Activated naive CD4-positive, alpha-beta T cell treated with anti-CD3 and anti-CD28 coated beads for 36 hours (primary cell): ENCODE results near the gene UBE2F. TPM values are rescaled to one million over a fixed set of nuclear protein-coding genes. Genes with fewer than 3 reads are reported as not detected.
"Not testable (repeated sequence)": the region's sequence is repeated elsewhere in the genome, so short reads cannot be mapped to it uniquely, and the experiment has no call there.

Experiments used
- CTCF ChIA-PET: fragments of 350-600 bp; sonication (Branson Sonifier 250); formaldehyde crosslinking; loops from one replicate; lab custom pipeline; 2021; ENCODE audit warnings: antibody characterized with exemption; lab: Charles Lee
- DNase-seq: peaks from one replicate; pipeline ENCODE4 v3.0.0-alpha.2; 2020
- H3K27ac Mint-ChIP-seq: one replicate; pipeline ENCODE4 v1.8.0; 2021; ENCODE audit warnings: mild to moderate bottlenecking, mixed read lengths
- H3K27me3 Mint-ChIP-seq: one replicate; pipeline ENCODE4 v1.8.0; 2021; ENCODE audit warnings: low read depth, mixed read lengths
- H3K36me3 Mint-ChIP-seq: one replicate; pipeline ENCODE4 v1.8.0; 2021; ENCODE audit warnings: low read depth, mixed read lengths
- H3K4me1 Mint-ChIP-seq: one replicate; pipeline ENCODE4 v1.8.0; 2021; ENCODE audit warnings: low read depth, mixed read lengths
- H3K4me3 Mint-ChIP-seq: one replicate; pipeline ENCODE4 v1.8.0; 2021; ENCODE audit warnings: mild to moderate bottlenecking, moderate library complexity, mixed read lengths
- H3K9me3 Mint-ChIP-seq: one replicate; pipeline ENCODE4 v1.8.0; 2021; ENCODE audit warnings: mixed read lengths
- intact Hi-C: fragments of 100-400 bp; cut with micrococcal nuclease; formaldehyde crosslinking; loops from one replicate; pipeline ENCODE4 v1.15.1; 2023
- total RNA-seq, 2 experiments: library from RNA; stranded (reverse); gene quantifications; one replicate each; pipeline ENCODE4 v1.2.3, GENCODE V29; 2021

The UBE2F gene
- total RNA-seq, 2 experiments from 2014 or later, result 43.4 to 45.5 TPM

DNA sequence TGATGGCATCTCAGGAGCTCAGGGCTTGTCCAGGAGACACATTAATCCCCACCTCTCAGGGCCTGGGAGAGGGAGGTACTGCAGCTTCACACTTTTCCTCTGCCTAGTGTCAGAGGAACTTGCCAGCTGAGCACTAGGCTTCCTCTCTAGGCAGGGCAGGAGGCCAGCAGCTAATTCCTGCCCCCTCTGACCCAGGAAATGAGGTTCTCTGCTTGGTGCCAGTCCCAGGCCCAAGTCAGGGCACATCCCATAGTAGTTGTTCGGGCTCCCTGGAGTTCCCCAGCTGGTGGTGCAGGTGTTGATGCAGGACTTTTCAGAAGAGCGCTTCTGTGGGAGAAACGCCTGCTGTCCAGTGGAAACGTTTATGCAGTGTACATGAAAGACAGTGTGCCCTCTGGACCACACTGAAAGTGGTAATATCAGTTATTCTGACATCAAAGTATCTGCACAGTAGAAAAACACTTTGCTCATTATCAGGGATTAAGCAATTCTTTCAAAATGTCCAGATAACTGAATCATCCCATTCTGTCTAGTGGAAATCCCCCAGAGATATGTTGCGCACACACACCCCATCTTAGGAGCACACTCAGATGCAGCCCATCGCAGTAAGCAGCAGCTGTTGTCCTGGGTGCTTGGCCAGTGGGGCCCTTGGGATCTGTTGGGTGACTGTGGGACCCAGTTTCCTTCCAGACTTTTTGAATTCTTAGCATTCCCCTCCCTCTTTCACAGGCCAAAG is 76.2 kb downstream of the UBE2F start:
- H3K36me3 Mint-ChIP-seq, result peaks cover 37% of the 10 kb centered on the region
- intact Hi-C loops, result no loop called here
- H3K27me3 Mint-ChIP-seq, result no peaks in the 10 kb centered on the region
- CTCF ChIA-PET, result no interaction called here
- H3K4me3 Mint-ChIP-seq, result no peak overlapping the region
- no peak overlapping the region for H3K27ac Mint-ChIP-seq
- DNase-seq, result no peak
- peaks cover 2% of the 10 kb centered on the region for H3K4me1 Mint-ChIP-seq
- peaks cover 10% of the 10 kb centered on the region for H3K9me3 Mint-ChIP-seq

DNA sequence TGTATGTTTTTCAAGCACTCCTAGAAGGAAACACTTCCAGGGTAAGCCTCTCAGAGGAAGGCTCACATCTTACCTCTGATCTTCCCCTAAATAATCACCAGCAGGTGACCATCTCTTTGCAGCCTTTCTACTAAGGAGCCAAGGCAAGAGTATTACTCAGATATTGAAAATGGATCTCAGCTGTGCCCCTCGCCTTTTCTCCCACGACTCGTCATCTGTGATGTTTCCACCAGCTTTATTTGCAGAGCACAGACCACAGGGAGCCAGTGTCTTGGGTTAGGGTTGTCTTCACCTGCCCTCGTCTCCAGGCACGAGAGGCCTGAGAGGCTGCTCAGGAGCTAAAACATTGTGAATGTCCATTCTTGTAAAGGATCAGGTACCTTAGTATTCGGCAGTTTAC is 77.0 kb downstream of the UBE2F start:
- CTCF ChIA-PET, result interaction anchor here (0.5 kb wide), 1 partner anchor 93 kb away, joined by 4 read pairs; no protein-coding TSS in a partner anchor
- peaks cover 10% of the 10 kb centered on the region for H3K9me3 Mint-ChIP-seq
- H3K27ac Mint-ChIP-seq, result no peak overlapping the region
- intact Hi-C loops, result no loop called here
- no peak overlapping the region for H3K4me3 Mint-ChIP-seq
- H3K36me3 Mint-ChIP-seq, result peaks cover 34% of the 10 kb centered on the region
- peaks cover 2% of the 10 kb centered on the region for H3K4me1 Mint-ChIP-seq
- DNase-seq, result no peak
- H3K27me3 Mint-ChIP-seq, result no peaks in the 10 kb centered on the region

DNA sequence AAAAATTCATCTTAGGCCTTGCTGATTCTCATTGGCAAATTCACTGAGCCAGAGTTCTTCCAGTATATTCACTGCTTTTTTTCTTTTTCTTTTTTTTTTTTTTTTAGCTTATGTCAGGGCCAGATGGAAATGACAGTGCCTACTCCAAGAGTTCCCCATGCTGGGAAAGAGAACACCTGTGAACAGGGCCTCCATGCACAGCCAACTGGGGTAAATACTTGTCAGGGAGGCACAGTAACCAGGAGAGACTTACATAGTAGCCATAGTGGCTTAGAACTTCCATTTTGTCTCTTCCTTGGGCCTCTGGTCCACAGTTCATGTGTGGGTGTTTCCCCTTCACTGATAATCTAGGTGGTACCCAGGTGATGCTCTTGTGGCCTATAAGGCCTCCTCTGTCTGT is 78.8 kb downstream of the UBE2F start:
- peaks cover 10% of the 10 kb centered on the region for H3K9me3 Mint-ChIP-seq
- intact Hi-C loops, result no loop called here
- no peak overlapping the region for H3K4me3 Mint-ChIP-seq
- CTCF ChIA-PET, result no interaction called here
- H3K27ac Mint-ChIP-seq, result no peak overlapping the region
- no peaks in the 10 kb centered on the region for H3K27me3 Mint-ChIP-seq
- peaks cover 2% of the 10 kb centered on the region for H3K4me1 Mint-ChIP-seq
- H3K36me3 Mint-ChIP-seq, result peaks cover 34% of the 10 kb centered on the region
- no peak for DNase-seq

DNA sequence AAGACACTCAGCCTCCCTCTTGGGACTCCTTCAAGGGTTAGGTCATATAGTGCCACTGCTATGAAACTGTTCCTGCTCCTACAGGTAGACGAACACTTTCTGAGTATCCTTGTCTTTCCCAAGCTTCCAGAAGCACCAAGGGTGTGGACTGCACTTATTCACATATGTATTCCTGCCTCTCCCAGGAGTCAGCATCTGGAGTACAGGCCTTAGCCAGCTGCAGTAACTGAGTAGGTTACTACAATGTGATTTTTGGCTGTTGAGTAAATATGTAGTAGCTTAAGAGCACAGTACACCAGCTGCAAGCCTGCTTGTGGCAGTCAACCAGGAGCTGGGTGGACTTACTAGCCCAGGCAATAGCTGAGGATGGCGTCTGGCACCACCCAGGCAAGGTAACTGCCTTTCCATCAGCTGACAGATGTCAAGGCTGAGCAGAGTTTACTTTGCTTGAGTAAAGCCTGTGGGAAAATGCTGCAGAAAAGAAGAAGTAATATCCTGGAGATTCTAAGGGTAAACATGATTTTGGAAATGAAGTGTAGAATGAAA is 80.0 kb downstream of the UBE2F start:
- CTCF ChIA-PET, result no interaction called here

DNA sequence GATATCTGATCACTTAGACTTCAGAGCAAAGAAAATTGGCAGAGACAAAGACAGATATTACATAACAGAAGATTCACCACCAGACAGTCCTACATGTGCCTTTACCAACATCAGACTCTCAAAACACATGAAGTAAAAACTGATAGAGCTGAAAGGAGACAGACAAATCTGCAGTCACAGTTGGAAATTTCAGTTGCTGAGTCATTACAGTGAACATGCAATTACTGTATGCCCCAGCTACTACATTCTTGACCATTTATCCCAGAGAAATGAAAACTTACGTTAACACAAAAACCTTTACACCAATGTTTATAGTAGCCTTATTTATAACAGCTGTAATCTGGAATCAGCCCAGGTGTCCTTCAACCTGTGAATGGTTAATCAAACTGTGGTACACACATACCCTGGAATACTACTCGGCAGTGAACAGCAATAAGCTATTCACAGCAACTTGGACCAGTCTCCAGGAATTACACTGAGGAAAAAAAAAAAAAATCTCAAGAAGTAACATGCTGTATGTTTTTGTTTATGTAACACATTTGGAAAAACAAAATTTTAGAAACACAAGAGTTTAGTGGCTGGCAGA is 86.5 kb downstream of the UBE2F start:
- H3K27me3 Mint-ChIP-seq, result peaks cover 10% of the 10 kb centered on the region
- CTCF ChIA-PET, result interaction anchor here (0.6 kb wide), 1 partner anchor 380 kb away, joined by 4 read pairs; no protein-coding TSS in a partner anchor

More for the DNA sequence above, 80.0 kb downstream of the UBE2F start:
- Mint-ChIP-seq H3K36me3 (peaks cover 30% of the 10 kb centered on the region), H3K27me3 (no peaks in the 10 kb centered on the region), H3K27ac (no peak overlapping the region), H3K4me3 (no peak overlapping the region), H3K9me3 (peaks cover 10% of the 10 kb centered on the region), H3K4me1 (peaks cover 2% of the 10 kb centered on the region)
- no peak for DNase-seq
- intact Hi-C loops, result no loop called here

DNA sequence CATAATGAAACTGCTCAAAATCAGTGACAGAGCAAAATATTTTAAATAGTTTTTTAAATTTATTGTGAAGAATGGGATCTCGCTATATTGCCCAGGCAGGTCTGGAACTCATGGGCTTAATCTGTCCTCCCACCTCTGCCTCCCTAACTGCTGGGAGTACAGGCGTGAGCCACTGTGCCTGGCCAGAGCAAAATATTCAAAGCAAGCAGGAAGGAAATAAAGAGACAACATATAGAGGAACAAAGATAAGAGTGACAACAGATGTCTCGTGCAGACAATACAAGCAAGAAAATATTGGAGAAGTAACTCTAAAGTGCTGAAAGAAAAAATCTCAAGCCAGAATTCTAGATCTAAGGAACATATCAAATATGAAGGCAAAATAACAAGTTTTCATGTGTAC is 89.0 kb downstream of the UBE2F start:
- H3K27ac Mint-ChIP-seq, result no peak overlapping the region
- no peaks in the 10 kb centered on the region for H3K9me3 Mint-ChIP-seq
- no peak for DNase-seq
- H3K36me3 Mint-ChIP-seq, result peaks cover 5% of the 10 kb centered on the region
- H3K4me3 Mint-ChIP-seq, result no peak overlapping the region
- H3K4me1 Mint-ChIP-seq, result peaks cover 11% of the 10 kb centered on the region
- CTCF ChIA-PET, result no interaction called here
- H3K27me3 Mint-ChIP-seq, result peaks cover 10% of the 10 kb centered on the region
- intact Hi-C loops, result no loop called here

More for the DNA sequence above, 86.5 kb downstream of the UBE2F start:
- Mint-ChIP-seq H3K36me3 (peaks cover 1% of the 10 kb centered on the region), H3K4me1 (peaks cover 3% of the 10 kb centered on the region), H3K9me3 (no peaks in the 10 kb centered on the region), H3K4me3 (no peak overlapping the region), H3K27ac (peak overlapping the region; percentile 15)
- DNase-seq, result no peak
- intact Hi-C loops, result no loop called here

DNA sequence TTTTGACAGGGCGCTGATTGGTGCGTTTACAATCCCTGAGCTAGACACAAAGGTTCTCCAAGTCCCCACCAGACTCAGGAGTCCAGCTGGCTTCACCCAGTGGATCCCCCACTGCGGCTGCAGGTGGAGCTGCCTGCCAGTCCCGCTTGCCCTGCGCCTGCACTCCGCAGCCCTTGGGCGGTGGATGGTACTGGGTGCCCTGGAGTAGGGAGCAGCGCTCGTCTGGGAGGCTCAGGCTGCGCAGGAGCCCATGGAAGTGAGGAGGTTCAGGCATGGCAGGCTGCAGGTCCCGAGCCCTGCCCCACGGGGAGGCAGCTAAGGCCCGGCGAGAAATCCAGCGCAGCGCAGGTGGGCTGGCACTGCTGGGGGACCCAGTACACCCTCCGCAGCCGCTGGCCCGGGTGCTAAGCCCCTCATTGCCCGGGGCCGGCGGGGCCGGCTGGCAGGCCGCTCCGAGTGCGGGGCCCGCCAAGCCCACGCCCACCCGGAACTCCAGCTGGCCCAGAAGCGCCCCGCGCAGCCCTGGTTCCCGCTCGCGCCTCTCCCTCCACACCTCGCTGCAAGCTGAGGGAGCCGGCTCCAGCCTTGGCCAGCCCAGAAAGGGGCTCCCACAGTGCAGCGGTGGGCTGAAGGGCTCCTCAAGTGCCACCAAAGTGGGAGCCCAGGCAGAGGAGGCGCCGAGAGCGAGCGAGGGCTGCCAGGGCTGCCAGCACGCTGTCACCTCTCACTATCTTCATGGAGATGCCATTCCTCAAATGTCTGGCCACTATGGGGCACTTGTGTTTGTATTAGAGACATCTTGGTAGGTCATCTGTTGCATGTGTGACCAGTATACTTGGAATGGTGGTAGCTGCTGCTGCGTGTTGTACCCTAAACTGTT is 91.1 kb downstream of the UBE2F start:
- H3K4me3 Mint-ChIP-seq, H3K36me3 Mint-ChIP-seq, H3K9me3 Mint-ChIP-seq, H3K27ac Mint-ChIP-seq, DNase-seq, H3K27me3 Mint-ChIP-seq, intact Hi-C loops, CTCF ChIA-PET: not testable (repeated sequence)
- peaks cover 25% of the 10 kb centered on the region for H3K4me1 Mint-ChIP-seq

DNA sequence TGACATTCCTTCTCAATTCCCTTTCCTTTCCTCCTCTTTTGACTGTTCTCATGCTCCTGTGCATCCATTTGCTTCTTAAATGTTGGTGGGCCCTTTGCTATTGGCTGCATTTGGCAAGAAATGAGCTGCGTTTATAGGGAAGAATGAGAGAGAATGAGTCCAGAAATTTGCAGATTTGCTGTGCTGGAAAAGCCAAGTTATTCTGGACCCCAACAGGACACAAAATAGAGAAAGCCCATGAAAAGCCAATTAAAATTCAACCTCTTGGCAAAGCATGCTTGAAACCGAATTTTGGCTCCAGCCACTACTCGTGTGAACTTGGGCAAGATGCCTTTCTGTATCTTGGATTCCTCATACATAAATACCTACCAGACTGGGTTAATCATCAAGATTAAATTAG is 92.7 kb downstream of the UBE2F start:
- Mint-ChIP-seq H3K4me3 (peak overlapping the region; percentile 90), H3K27me3 (peaks cover 3% of the 10 kb centered on the region), H3K36me3 (peaks cover 11% of the 10 kb centered on the region), H3K27ac (no peak overlapping the region), H3K4me1 (peaks cover 41% of the 10 kb centered on the region), H3K9me3 (no peaks in the 10 kb centered on the region)
- CTCF ChIA-PET, result no interaction called here
- no peak for DNase-seq
- intact Hi-C loops, result no loop called here

DNA sequence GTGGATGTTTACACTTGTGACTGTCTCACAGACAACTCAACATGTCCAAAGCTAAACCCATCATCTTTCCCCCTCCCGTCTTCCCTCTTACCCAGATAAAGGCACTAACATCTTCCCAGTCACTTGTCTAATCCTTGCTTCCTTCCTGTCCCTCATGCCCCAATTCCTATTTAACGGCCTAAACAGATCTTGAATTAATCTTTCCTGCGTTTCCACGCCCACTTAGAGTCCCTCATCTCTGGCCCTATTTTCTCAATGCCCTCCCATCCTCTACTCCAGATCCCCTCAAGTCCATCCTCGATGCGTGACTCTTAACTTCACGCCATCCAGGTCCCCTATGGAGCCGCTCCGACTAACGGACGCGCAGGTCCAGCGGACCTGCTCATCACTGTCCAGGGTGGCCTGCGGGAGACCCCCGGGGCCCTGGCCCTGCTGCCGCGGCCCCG is 93.3 kb downstream of the UBE2F start:
- CTCF ChIA-PET, result no interaction called here

DNA sequence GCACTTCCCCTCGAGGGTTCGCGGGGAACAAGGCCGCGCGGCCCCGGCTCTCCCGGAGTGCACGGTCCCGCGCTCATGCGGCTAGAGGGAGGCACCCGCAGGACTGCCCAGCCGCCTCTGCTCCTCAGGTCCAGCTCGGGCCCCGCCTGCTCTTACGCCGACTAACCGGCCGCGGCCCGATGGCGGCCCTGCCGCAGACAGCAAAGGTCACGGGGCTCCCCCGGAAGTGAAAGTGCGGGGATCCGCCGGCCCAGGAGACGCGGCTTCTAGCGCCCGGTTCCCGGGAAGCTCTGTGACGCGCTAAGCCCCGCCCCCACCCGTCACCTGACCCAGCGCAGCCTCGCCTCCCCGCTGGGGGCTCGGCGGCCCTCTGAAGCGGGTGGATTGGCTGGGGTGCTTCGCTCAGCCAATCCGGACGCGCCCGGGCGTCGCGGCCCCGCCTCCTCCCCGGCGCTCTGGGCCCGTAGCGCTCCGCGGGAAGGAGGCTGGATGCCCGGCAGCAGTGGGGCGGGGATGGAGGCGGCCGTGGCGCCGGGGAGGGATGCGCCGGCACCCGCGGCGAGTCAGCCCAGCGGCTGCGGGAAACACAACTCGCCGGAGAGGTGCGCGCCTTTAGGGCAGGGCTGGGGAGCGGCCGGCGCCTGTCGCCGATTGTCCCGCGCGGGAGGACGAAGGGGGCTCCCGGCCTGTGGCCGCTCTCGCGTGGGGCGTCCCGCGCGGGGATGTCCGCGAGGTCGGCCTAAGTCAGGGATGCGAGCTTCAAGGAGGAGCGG is 93.9 kb downstream of the UBE2F start, which contains the start of gene SCLY:
Gene SCLY, plus strand, starts transcription at position 460 of the 773 bp plus-strand sequence. Its CDS starts 54 bp downstream, at position 514.
- H3K9me3 Mint-ChIP-seq, result no peaks in the 10 kb centered on the region
- peak within 1 kb of the TSS; percentile 87 for H3K27ac Mint-ChIP-seq
- peaks cover 18% of the 10 kb centered on the region for H3K36me3 Mint-ChIP-seq
- peaks cover 3% of the 10 kb centered on the region for H3K27me3 Mint-ChIP-seq
- peak within 1 kb of the TSS; percentile 90 for H3K4me3 Mint-ChIP-seq
- DNase-seq, result peak; percentile 99
- peaks cover 48% of the 10 kb centered on the region for H3K4me1 Mint-ChIP-seq
- CTCF ChIA-PET, result no interaction called here
- intact Hi-C loops, result loop anchor here (1.0 to 5.0 kb wide), 9 partner anchors 62 to 388 kb away; partner anchors contain the start of genes ILKAP and PER2

More for the DNA sequence above, 93.3 kb downstream of the UBE2F start:
- peaks cover 3% of the 10 kb centered on the region for H3K27me3 Mint-ChIP-seq
- no peak for DNase-seq
- H3K4me1 Mint-ChIP-seq, result peaks cover 45% of the 10 kb centered on the region
- no peaks in the 10 kb centered on the region for H3K9me3 Mint-ChIP-seq
- H3K36me3 Mint-ChIP-seq, result peaks cover 15% of the 10 kb centered on the region
- peak overlapping the region; percentile 87 for H3K27ac Mint-ChIP-seq
- intact Hi-C loops, result loop anchor here (1.0 to 5.0 kb wide), 9 partner anchors 62 to 387 kb away; partner anchors contain the start of genes ILKAP and PER2
- H3K4me3 Mint-ChIP-seq, result peak overlapping the region; percentile 90
